ENCODE data around the gene ACSM2A.
"Not testable (repeated sequence)": the region's sequence is repeated elsewhere in the genome, so short reads cannot be mapped to it uniquely, and the experiment has no call there.

ACSM2A gene

DNA sequence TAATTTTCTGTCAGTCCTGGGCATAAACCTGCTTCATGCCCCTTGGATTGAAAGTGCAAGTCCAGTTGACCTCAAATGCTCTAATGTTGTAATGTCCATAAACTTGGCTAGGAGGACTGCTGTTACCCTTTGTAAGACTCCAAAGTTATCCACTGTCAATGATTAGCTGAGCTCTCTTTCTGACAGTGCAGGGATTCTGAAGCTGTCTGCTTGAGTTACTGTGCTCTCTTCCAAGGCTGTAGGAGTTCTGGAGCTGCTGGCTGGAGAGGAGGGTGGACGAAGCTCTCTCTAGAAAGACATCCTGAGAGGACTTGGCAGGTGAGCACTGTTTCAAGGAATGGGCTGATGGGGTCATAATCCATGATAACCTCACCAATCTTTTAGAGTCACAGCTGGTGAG, at the start of gene ACSM2A:
TSS of gene ACSM2A (plus strand) at position 158 of the 400 bp plus-strand sequence. CDS start 8,594 bp downstream, outside the sequence.
- not testable (repeated sequence) for DNase-seq

GRCh38 chr16:20402651-20403050, 48.7 kb upstream of the ACSM2A start:
- no peak for DNase-seq

GRCh38 chr16:20404637-20405036, 46.7 kb upstream of the ACSM2A start, which contains the start of gene PDILT:
Gene PDILT, minus strand, starts transcription at chr16:20404737. Its CDS starts 5,437 bp downstream, at chr16:20399300.
- no peak for DNase-seq

- no peak for DNase-seq
Measured at GRCh38 chr16:20409398-20410120, 41.8 kb upstream of the ACSM2A start, which contains the start of gene ACSM5. Gene ACSM5, plus strand, starts transcription at chr16:20409534. Its CDS starts 1,951 bp downstream, at chr16:20411485.

DNA sequence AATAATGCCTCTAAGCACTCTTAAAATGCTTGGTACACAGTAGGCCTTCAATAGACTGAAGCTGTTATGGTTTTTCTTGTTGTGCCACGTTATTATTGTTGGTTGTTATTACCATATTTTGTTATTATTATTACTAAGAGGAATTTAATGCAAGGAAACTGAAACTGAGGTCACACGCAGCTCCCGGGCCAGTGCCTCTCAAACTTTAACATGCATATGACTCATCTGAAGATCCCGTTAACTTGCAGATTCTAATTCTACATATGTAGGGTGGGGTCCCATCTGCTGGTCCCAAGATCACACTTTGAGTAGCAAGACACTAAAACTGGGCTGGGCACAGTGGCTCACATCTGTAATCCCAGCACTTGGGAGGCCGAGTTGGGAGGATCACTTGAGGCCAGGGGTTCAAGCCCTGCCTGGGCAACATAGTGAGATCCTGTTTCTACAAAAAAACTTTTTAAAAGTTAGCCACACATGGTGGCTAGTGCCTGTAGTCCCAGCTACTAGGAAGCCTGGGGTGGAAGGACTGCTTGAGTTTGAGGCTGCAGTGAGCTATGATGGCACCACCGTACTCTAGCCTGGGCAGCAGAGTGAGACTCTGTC, 41.1 kb upstream of the ACSM2A start:
- DNase-seq, result no peak

DNA sequence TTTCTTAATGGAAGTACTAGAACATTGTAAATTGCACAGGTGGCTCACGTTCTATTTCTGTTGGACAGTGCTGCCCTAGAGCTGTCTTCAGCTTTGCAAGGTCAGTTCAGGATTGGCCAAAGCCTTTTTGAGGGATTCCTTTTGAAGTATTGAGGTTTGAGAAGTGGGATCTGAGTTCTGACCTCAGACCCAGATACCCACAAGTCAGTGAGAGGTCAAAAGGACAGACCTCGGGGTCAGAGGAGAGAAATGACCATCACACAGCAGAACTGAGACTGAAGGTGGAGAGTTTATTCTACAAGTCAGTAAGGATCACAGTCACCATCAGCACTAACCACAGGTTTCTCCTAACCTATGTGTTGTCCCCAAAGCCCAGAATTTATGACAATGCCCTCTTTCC, 40.3 kb upstream of the ACSM2A start:
- DNase-seq, result no peak

GRCh38 chr16:20415541-20415940, 35.8 kb upstream of the ACSM2A start:
- DNase-seq, result no peak

GRCh38 chr16:20419093-20419492, 32.2 kb upstream of the ACSM2A start:
- not testable (repeated sequence) for DNase-seq

DNA sequence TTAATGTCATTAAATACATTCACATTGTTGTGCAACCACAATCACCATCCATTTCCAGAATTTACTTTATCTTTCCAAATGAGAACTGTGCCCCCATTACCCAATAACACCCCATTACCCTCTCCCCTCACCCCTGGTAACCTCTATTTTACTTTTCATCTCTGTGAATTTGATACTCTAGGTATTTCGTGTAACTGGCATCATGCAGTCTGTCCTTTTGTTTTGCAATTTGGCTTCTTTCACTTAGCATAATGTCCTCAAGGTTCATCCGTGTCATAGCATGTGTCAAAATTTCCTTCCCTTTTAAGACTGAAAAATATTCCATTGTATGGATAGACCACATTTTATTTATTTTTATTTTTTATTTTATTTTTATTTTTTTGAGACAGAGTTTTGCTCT, 29.6 kb upstream of the ACSM2A start:
- not testable (repeated sequence) for DNase-seq

DNA sequence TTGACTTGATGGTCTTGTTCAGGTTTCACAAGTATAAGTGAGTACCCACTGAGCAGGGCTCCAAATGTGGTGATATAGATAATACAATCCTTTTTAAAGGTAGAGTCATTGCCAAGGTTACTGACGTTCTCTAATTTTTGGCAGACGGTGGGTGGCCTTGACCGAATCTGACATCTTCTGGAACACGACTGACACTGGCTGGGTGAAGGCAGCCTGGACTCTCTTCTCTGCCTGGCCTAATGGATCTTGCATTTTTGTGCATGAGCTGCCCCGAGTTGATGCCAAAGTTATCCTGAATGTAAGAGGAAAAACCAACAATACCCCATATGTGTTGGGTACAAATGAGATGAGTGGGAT, 27.6 kb upstream of the ACSM2A start:
- not testable (repeated sequence) for DNase-seq

DNA sequence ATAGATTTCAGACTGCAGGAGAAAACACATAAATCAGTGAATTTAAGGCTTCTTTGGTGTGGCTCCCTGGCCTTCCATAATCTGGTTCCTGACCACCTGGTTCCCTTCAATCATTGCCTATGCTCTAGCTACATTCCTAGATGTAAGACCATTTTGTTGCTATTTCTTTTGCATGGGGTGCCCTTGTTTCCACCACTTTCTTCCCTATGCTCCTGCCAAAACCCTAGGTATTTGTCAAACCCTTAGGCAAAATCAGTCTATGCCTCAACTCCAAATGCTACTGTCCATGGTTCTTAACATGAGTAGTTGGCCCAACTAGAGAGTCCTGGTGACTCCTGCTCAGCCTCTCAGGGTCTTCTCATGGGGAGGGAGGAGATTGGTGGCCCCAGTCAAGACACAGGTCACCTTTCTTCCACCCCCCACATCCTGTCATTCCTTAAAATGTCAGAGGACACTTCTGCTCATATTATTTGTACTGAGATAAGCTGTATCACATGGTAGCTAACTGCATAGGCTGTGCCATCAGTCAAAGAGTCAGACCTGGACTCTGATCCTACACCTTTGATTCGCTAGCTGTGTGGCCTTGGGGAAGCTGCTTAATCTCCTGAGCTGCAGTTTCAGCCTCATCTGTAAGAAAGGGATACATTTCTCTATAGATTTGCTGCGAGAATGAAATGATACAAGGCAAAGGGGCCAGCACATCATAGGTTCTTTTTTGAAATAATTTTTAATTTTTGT, 27.0 kb upstream of the ACSM2A start:
- no peak for DNase-seq

- not testable (repeated sequence) for DNase-seq
Measured at GRCh38 chr16:20427401-20427797, 23.9 kb upstream of the ACSM2A start.

DNA sequence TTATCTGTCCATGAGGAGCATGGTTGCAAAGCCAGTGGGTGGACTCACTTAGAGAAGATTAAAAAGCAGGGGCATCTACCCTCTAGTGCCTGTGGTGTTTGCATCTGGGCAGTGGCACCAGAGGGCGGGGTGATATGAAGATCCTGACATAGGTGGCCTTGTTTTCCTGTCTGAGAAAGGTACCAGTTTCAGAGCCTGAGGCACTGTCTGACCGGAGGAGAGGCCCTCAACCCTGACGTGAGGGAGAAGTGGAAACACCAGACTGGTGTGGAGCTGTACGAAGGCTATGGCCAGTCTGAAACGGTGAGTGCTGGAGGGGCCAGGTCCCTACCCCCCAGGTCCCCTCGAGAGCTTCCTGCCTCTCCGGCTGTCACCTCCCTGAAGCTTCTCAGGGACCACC, 21.8 kb upstream of the ACSM2A start:
- not testable (repeated sequence) for DNase-seq

DNA sequence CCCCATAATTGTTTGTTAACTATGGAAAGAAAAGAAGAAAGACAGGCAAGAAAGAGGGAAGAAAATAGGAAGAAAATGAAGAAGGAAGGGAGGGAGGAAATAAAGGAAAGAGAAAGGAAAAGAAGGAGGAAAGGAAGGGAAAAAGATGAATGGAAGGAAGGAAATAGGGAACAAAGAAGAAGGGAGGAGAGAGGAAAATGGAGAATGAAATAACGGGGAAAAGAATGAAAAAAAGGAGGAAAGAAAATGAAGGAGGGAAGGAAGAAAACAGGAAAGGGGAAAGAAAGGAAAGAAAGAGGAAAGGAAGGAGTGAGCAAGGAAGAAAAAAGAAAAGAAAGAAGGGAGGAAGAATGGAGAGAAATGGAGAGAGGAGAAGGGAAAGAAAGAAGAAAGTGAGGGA, 20.8 kb upstream of the ACSM2A start:
- not testable (repeated sequence) for DNase-seq

- no peak for DNase-seq
Measured at GRCh38 chr16:20430948-20431347, 20.4 kb upstream of the ACSM2A start.

GRCh38 chr16:20438950-20439349, 12.4 kb upstream of the ACSM2A start:
- not testable (repeated sequence) for DNase-seq

DNA sequence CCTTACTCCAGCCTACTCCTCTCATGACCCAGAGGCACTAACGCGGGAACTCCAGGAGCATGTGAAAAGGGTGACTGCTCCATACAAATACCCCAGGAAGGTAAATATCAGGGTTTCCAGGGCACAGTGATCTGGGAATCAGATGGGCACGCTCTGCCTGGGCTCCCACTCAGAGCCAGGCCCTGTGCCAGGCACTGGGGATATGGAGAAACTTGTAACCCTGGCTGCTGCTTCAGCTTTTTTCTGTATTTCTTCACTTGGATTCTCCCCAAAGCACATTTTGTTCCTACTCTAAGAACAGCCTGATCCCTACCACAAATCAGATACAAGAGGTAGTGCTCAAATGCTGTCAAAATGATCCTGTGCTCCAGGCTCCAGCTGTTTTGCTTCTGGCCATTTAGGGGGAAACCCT, 11.5 kb upstream of the ACSM2A start:
- DNase-seq, result not testable (repeated sequence)

GRCh38 chr16:20440731-20441130, 10.6 kb upstream of the ACSM2A start:
- not testable (repeated sequence) for DNase-seq

DNA sequence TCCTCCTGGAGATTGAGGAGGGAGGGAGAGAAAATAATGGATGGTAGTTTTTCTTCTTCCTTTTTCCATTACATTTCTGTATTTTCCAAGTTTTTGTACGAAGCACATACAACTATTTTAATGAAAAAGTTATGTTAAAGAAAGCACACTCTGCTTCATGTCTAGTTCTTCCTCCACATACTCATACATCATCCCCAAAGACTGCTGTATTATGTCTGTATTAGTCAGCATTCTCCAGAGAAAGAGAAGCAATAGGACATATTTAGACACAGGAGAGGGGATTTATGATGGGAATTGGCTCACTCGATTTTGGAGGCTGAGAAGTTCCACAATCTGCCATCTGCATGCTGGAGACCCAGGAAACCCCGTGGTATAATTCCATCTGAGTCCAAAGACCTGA, 10.1 kb upstream of the ACSM2A start:
- no peak for DNase-seq

DNA sequence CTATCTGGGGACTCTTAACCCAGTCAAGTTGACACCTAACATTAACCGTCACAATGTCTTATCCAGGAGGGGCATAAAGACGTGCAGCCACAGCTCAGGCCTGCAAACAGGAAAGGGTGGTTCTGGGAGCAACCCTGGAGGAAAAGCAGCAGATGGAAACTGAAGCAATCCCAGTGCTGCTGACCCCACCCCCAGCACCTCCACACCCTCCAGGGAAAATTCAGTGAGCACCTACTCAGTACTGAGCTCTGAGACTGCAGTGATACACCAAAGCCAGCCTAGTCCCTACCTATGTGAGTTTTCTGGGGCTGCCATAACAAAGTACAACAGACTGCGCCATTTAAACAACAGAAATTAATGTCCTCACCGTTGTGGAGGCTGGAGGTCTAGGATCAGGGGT, 9.5 kb upstream of the ACSM2A start:
- not testable (repeated sequence) for DNase-seq

DNA sequence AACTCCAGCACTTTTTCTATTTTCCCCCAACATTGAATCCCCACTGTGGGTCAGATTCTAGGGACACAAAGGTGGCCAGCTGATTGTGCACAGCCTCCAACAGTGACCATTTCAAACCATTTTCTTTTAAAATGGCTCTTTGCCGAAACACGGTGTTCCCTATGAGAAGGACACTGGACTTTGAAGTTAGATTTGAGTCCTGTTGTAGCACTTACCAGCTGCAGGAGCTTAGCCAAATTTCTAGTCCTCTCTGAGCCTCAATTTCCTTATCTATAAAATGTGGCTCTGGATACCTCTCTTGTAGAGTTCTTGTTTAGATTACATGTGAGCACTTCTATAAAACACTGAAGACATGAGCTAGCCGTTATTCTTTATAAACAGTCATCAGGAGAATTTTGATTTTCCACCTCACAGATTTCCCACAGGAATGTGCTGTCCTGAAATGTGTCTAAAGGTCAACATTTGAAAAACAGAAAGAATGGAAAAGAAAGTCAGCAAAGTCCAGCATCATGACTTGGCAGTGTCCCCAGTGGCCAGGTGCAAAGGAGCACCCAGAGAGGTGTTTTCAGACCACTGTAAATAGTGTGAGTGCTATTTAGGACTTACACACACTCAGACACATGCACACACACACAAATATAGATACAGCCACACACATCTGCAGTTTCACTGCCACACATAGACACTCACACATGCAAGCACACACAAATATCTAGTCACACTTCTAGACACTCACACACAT, 4.5 kb upstream of the ACSM2A start:
- not testable (repeated sequence) for DNase-seq

DNA sequence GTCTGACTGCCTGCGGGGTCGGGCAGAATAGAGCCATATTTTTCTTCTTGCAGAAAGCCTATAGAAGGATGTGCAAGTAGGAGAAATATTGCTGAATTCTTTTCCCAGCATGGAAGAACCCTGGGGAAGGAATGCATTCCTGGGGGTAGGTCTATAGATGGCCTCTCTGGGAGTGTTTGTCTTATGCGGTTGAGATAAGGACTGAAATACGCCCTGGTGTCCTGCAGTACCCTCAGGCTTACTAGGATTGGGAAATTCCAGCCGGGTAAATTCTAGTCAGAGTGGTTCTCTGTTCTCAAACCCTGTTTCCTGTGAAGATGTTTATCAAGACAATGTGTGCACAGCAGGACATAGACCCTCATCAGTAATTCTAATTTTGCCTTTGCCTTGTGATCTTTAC, 2.3 kb downstream of the ACSM2A start:
- DNase-seq, result not testable (repeated sequence)

GRCh38 chr16:20459227-20459626, 7.9 kb downstream of the ACSM2A start:
- DNase-seq, result not testable (repeated sequence)
